ENCODE data around the gene LYRM1. TPM values are rescaled to one million over a fixed set of nuclear protein-coding genes. Genes with fewer than 3 reads are reported as not detected.
"Not testable (repeated sequence)": the region's sequence is repeated elsewhere in the genome, so short reads cannot be mapped to it uniquely, and the experiment has no call there.

Gene LYRM1
- total RNA-seq, 1 donor from 2014 or later = 23.3 TPM

DNA sequence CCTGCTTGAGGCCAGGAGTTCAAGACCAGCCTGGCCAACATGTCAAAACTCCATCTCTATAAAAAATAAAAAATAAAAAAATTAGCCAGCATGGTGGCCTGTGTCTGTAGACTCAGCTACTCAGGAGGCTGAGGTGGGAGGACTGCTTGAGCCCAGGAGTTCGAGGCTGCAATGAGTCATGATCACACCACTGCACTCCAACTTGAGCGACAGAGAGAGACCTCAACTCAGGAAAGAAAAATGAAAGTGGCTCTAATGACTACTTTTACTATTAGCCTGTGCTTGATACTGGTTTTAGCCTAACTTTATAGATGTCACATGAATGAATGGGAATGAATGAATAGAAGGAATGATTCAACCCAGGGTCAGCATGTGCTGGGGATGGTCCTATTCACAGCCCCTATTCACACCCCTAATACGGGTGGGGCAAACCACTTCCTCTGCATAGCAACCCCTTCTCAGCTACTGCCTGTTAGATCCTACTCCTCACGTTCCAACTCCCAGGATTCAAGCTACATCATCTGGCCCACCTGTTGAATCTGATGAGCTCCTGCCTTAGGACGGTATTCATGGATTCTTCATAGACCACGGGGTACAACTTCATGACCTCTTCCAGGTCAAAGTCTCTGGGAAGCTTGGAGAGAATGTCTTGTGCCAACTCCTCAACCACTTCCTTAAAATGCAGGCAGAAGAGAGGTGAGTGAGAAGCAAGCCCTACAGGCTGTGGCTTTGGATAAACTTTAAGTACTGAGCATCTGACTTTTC is 40.5 kb downstream of the LYRM1 start:
- Histone ChIP-seq H3K27me3 (ENCODE audit: low read depth) (no peaks in the 10 kb centered on the region), H3K4me1 (no peaks in the 10 kb centered on the region), H3K9me3 (no peaks in the 10 kb centered on the region), H3K27ac (no peak overlapping the region), H3K4me3 (no peak overlapping the region), H3K36me3 (no peaks in the 10 kb centered on the region)
- TF ChIP-seq, protein P1, sequence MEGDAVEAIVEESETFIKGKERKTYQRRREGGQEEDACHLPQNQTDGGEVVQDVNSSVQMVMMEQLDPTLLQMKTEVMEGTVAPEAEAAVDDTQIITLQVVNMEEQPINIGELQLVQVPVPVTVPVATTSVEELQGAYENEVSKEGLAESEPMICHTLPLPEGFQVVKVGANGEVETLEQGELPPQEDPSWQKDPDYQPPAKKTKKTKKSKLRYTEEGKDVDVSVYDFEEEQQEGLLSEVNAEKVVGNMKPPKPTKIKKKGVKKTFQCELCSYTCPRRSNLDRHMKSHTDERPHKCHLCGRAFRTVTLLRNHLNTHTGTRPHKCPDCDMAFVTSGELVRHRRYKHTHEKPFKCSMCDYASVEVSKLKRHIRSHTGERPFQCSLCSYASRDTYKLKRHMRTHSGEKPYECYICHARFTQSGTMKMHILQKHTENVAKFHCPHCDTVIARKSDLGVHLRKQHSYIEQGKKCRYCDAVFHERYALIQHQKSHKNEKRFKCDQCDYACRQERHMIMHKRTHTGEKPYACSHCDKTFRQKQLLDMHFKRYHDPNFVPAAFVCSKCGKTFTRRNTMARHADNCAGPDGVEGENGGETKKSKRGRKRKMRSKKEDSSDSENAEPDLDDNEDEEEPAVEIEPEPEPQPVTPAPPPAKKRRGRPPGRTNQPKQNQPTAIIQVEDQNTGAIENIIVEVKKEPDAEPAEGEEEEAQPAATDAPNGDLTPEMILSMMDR (IDR thresholded peaks at IDR 0.05) = no peak
- DNase-seq = no peak
- ATAC-seq = no peak
- intact Hi-C loops (cut with DNase I) = no loop called here

DNA sequence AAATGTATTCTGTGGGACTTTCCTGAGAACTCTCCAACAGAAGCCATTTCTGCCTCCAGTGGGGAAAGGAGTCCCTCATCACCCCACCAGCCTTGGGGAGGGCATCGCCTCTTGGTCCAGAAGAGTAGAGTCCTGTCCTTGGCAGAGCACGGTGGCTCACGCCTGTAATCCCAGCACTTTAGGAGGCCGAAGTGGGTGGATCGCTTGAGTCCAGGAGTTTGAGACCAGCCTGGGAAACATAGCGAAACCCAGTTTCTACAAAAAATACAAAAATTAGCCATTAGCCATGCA is 41.0 kb downstream of the LYRM1 start:
- DNase-seq (no peak), ATAC-seq (no peak)
- Histone ChIP-seq H3K27ac (no peak overlapping the region), H3K4me1 (no peaks in the 10 kb centered on the region), H3K36me3 (no peaks in the 10 kb centered on the region), H3K4me3 (no peak overlapping the region), H3K9me3 (no peaks in the 10 kb centered on the region), H3K27me3 (ENCODE audit: low read depth) (no peaks in the 10 kb centered on the region)
- TF ChIP-seq, protein P1 (IDR thresholded peaks at IDR 0.05) = no peak
- intact Hi-C loops (cut with DNase I) = no loop called here

DNA sequence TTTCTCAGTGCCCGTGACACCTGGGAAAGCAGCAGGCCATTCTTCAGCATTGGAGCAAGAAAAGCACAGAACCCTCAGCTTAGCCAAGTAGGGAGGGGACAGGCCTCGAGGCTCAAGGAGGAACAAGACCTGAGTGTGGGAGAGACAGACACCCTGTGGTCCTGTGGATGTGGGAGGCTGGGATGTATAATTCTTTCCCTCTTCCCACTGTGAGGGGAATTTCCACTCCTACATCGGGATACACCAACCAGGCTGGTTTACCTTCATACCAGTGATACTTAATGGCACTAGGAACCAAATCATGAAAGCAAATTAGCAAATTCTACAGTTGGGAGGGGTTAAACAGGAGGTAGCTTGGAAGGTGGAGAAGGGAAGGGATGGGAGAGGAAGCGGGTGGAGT is 41.7 kb downstream of the LYRM1 start:
- Histone ChIP-seq H3K9me3 (no peaks in the 10 kb centered on the region), H3K4me3 (no peak overlapping the region), H3K4me1 (no peaks in the 10 kb centered on the region), H3K27me3 (ENCODE audit: low read depth) (no peaks in the 10 kb centered on the region), H3K27ac (no peak overlapping the region), H3K36me3 (no peaks in the 10 kb centered on the region)
- intact Hi-C loops (cut with DNase I) = no loop called here
- ATAC-seq (no peak), DNase-seq (no peak)
- TF ChIP-seq, protein P1 (IDR thresholded peaks at IDR 0.05) = no peak

DNA sequence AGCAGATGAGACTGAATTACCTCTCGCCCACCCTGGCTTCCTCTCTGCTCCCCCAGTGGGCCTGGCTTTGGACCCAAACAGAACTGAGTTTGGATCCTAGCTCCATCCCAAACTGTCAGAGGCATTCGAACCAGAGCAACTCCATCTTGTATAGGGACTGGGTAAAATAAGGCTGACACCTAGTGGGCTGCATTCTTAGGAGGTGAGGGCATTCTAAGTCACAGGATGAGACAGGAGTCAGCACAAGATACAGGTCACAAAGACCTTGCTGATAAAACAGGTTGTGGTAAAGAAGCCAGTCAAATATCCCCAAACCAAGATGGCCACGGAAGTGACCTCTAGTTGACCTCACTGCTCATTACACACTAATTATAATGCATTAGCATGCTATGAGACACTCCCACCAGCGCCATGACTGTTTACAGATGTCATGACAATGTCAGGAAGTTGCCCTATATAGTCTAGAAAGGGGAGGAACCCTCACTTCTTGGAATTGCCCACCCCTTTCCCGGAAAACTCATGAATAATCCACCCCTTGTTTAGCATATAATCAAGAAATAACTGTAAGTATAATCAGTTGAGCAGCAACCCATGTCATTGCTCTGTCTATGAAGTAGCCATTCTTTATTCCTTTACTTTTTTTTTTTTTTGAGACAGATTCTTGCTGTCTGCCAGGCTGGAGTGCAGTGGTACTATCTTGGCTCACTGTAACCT is 44.4 kb downstream of the LYRM1 start:
- H3K36me3 ChIP-seq = no peaks in the 10 kb centered on the region
- TF ChIP-seq, protein P1 (IDR thresholded peaks at IDR 0.05) = no peak
- H3K27ac ChIP-seq = no peak overlapping the region
- H3K4me3 ChIP-seq = no peak overlapping the region
- DNase-seq (no peak), ATAC-seq (no peak)
- H3K27me3 ChIP-seq (ENCODE audit: low read depth) = no peaks in the 10 kb centered on the region
- H3K9me3 ChIP-seq = no peaks in the 10 kb centered on the region
- intact Hi-C loops (cut with DNase I) = no loop called here
- no peaks in the 10 kb centered on the region for H3K4me1 ChIP-seq

DNA sequence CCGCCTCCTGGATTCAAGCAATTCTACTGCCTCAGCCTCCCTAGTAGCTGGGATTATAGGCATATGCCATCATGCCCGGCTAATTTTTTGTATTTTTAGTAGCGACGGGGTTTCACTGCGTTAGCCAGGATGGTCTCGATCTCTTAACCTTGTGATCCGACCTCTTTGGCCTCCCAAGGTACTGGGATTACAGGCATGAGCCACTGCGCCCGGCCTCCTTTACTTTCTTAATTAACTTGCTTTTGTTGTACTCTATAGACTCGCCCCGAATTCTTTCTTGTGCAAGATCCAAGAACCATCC is 45.0 kb downstream of the LYRM1 start:
- H3K4me1 ChIP-seq; DNase-seq; ATAC-seq; H3K36me3 ChIP-seq; H3K27ac ChIP-seq; H3K9me3 ChIP-seq; H3K27me3 ChIP-seq (ENCODE audit: low read depth); H3K4me3 ChIP-seq; intact Hi-C loops (cut with DNase I): not testable (repeated sequence)

DNA sequence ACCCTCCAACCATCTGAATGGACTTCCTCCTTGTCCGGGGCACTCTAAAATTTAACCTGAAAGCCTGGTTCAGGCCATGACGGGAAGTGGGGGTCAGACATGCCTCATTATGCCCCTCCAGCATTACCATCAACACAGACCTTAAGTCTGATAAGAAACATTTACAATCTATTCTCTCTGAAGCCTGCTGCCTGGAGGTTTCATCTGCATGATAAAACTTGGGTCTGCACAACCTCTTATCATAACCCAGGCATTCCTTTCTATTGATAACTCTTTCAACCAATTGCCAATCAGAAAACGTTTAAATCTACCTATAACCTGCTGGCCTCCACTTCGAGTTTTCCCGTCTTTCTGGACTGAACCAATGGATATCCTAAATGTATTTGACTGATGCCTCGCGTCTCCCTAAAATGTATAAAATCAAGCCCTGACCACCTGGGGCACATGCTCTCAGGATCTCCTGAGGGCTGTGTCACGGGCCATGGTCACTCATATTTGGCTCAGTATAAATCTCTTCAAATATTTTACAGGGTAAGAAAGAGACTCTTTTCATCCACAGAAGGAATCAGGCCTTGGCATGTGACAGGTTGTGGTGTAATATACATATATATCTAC is 45.6 kb downstream of the LYRM1 start:
- Histone ChIP-seq H3K36me3 (no peaks in the 10 kb centered on the region), H3K27me3 (ENCODE audit: low read depth) (no peaks in the 10 kb centered on the region), H3K27ac (no peak overlapping the region), H3K4me1 (no peaks in the 10 kb centered on the region), H3K4me3 (no peak overlapping the region), H3K9me3 (no peaks in the 10 kb centered on the region)
- intact Hi-C loops (cut with DNase I) = no loop called here
- TF ChIP-seq, protein P1 (IDR thresholded peaks at IDR 0.05) = no peak
- no peak for ATAC-seq
- no peak for DNase-seq

Measured in lower lobe of right lung (tissue), 2 donors.